Measurements from ENCODE around the gene TOGARAM2. TPM values are rescaled to one million over a fixed set of nuclear protein-coding genes. Genes with fewer than 3 reads are reported as not detected.

TOGARAM2 gene
- total RNA-seq, 2 donors from 2014 or later, result 2.0 to 6.6 TPM

- H3K4me3 ChIP-seq, result no peak overlapping the region
- H3K27me3 ChIP-seq, result no peaks in the 10 kb centered on the region
- no peak overlapping the region for H3K27ac ChIP-seq
- TF ChIP-seq, protein P1, sequence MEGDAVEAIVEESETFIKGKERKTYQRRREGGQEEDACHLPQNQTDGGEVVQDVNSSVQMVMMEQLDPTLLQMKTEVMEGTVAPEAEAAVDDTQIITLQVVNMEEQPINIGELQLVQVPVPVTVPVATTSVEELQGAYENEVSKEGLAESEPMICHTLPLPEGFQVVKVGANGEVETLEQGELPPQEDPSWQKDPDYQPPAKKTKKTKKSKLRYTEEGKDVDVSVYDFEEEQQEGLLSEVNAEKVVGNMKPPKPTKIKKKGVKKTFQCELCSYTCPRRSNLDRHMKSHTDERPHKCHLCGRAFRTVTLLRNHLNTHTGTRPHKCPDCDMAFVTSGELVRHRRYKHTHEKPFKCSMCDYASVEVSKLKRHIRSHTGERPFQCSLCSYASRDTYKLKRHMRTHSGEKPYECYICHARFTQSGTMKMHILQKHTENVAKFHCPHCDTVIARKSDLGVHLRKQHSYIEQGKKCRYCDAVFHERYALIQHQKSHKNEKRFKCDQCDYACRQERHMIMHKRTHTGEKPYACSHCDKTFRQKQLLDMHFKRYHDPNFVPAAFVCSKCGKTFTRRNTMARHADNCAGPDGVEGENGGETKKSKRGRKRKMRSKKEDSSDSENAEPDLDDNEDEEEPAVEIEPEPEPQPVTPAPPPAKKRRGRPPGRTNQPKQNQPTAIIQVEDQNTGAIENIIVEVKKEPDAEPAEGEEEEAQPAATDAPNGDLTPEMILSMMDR (IDR thresholded peaks at IDR 0.05), result no peak
- H3K4me1 ChIP-seq, result no peaks in the 10 kb centered on the region
- H3K36me3 ChIP-seq, result peaks cover 35% of the 10 kb centered on the region
- H3K9me3 ChIP-seq, result no peaks in the 10 kb centered on the region
- DNase-seq (ENCODE audit: low spot score), result no peak
Measured at GRCh38 chr2:28949617-28950305, 31.3 kb upstream of the TOGARAM2 start.

DNA sequence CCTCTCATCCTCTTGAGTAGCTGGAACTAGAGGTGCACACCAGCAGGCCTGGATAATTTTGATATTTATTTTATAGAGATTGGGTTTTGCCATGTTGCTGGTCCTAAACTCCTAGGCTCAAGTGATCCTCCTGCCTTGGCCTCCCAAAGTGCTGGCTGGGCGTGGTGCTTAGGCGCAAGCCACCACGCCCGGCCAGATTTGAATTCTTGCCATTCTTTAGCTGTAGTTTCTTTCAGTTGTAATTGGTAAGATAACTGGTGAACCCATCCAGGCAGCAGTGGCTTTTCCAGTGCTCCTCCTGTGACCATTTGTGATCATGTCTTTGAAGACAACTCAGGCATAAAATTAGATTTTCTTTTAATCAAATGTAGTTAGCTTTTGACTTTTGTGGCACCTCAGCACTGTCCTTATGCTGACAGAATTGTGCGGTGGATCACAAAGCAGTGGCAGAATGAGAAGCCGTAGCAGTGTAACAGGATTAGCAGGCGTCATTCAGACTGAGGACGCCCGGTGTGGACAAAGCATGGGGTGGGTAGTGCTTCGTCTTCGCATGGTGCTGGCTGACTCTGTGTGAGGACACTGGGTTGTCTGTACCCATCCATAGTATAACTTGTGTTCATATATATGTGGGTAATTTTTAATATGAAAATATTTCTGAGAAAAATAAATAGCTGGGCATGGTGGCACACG is 30.0 kb upstream of the TOGARAM2 start:
- TF ChIP-seq, protein P1 (IDR thresholded peaks at IDR 0.05), result no peak
- Histone ChIP-seq H3K27ac (peak overlapping the region in 1 of 2 donors; percentile 43), H3K27me3 (no peaks in the 10 kb centered on the region), H3K4me1 (no peaks in the 10 kb centered on the region), H3K9me3 (no peaks in the 10 kb centered on the region), H3K36me3 (peaks cover 32% of the 10 kb centered on the region), H3K4me3 (no peak overlapping the region)
- no peak for DNase-seq (ENCODE audit: low spot score)

DNA sequence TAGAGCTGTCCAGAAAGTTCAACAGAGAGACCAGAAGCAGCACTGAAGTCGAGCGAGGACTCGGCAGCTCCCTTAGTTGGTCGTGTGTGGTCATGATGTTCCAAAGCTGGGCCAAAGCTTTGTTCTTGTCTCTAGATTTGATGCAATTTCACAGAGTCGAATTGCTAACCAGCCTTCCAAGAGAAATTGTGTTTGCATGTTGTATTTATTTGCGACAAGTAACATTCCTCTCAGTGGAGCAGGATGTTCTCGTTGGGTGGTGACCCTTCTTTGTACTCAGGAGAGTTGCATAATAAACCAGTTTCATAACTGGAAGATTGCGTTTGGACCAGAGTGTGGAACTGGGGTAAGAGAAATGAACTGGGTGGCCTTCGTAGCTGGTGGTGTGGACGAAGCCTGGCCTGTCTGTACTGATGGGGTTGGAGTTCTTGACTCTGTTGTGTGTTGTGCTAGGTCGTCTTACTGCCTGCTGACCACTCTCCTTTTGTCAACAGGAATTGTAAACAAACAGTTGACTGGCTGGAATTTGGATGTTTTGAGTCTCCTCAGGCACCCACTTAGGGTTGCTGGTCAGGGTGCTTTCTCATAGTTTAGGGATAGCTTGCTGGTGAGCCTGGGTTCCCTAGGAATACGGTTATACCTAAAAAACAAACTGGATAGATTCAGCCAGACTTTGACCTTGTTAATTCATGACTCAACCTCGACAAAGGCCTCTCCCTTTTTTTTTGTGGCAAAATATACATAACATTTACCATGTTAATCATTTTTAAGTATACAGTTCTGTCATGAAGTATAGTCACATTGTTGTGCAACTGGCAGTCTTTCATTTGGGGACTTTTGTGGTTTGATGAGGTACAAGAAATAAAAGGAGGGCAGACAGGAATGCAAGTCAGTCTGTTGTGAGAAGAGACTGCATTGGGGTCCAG is 28.9 kb upstream of the TOGARAM2 start:
- Histone ChIP-seq H3K4me3 (no peak overlapping the region), H3K27ac (peak overlapping the region; percentile 30 to 43), H3K27me3 (no peaks in the 10 kb centered on the region), H3K36me3 (peaks cover 21% of the 10 kb centered on the region), H3K9me3 (no peaks in the 10 kb centered on the region), H3K4me1 (no peaks in the 10 kb centered on the region)
- DNase-seq (ENCODE audit: low spot score), result no peak
- TF ChIP-seq, protein P1 (IDR thresholded peaks at IDR 0.05), result no peak

- Histone ChIP-seq H3K4me3 (no peak overlapping the region), H3K36me3 (peaks cover 16% of the 10 kb centered on the region), H3K4me1 (no peaks in the 10 kb centered on the region), H3K27ac (peak overlapping the region in 1 of 2 donors; percentile 43), H3K27me3 (no peaks in the 10 kb centered on the region), H3K9me3 (no peaks in the 10 kb centered on the region)
- TF ChIP-seq, protein P1 (IDR thresholded peaks at IDR 0.05), result peak in 1 of 2 donors; percentile 37
- no peak for DNase-seq (ENCODE audit: low spot score)
Measured at GRCh38 chr2:28952836-28953211, 28.3 kb upstream of the TOGARAM2 start.

- TF ChIP-seq, protein P1 (IDR thresholded peaks at IDR 0.05), result no peak
- no peak overlapping the region for H3K4me3 ChIP-seq
- DNase-seq (ENCODE audit: low spot score), result no peak
- no peaks in the 10 kb centered on the region for H3K27me3 ChIP-seq
- no peaks in the 10 kb centered on the region for H3K36me3 ChIP-seq
- H3K27ac ChIP-seq, result no peak overlapping the region
- H3K4me1 ChIP-seq, result peaks cover 0 to 8% of the 10 kb centered on the region in 2 donors
- no peaks in the 10 kb centered on the region for H3K9me3 ChIP-seq
Measured at GRCh38 chr2:28955467-28955866, 25.6 kb upstream of the TOGARAM2 start.

All from right atrium auricular region (tissue), 2 donors.